HepG2 (cell line): ENCODE data around the gene FBXO5.

Experiments used
- GLI4 ChIP-seq: sonication (generic); formaldehyde crosslinking; IDR thresholded peaks from 2 replicates; pipeline ENCODE4 v1.5.1; 2020; ENCODE audit warnings: missing genetic modification reagents, mild to moderate bottlenecking, moderate library complexity, borderline replicate concordance
- MTA1 ChIP-seq: sonication (generic); formaldehyde crosslinking; IDR thresholded peaks from 2 replicates; pipeline ENCODE4 v1.4.0; 2020; ENCODE audit warnings: missing genetic modification reagents, mild to moderate bottlenecking, borderline replicate concordance
- SP4 ChIP-seq: sonication (generic); formaldehyde crosslinking; IDR thresholded peaks from 2 replicates; pipeline ENCODE4 v1.8.1; 2023; ENCODE audit warnings: mild to moderate bottlenecking, missing genetic modification reagents
- ZNF207 ChIP-seq: fragments of 450-650 bp; IDR thresholded peaks from 2 replicates; pipeline ENCODE4 v1.6.1; 2016; ENCODE audit warnings: antibody characterized with exemption, borderline replicate concordance
- ZZZ3 ChIP-seq: sonication (generic); formaldehyde crosslinking; IDR thresholded peaks from 2 replicates; pipeline ENCODE4 v1.4.0; 2020; ENCODE audit warnings: missing genetic modification reagents, mild to moderate bottlenecking, borderline replicate concordance
- TF ChIP-seq, protein P1 (sequence below): sonication (generic); formaldehyde crosslinking; IDR thresholded peaks from 2 replicates; pipeline ENCODE4 v1.5.0; 2020; ENCODE audit warnings: missing genetic modification reagents, mild to moderate bottlenecking, borderline replicate concordance
- TF ChIP-seq, protein P2 (sequence below), 2 experiments: IDR thresholded peaks; 2 replicates each; pipeline ENCODE4 v1.6.1; 2011 to 2012; ENCODE audit warnings: low read length in 2 of 2, borderline replicate concordance in 1 of 2, low read depth in 1 of 2, mild to moderate bottlenecking in 1 of 2, moderate library complexity in 1 of 2
- TF ChIP-seq, protein P3 (sequence below): sonication (generic); formaldehyde crosslinking; IDR thresholded peaks from 2 replicates; pipeline ENCODE4 v1.4.0; 2020; ENCODE audit warnings: missing genetic modification reagents
- TF ChIP-seq, protein P4 (sequence below): sonication (generic); formaldehyde crosslinking; IDR thresholded peaks from 2 replicates; pipeline ENCODE4 v1.5.0; 2020; ENCODE audit warnings: mild to moderate bottlenecking, missing genetic modification reagents, moderate library complexity

DNA sequence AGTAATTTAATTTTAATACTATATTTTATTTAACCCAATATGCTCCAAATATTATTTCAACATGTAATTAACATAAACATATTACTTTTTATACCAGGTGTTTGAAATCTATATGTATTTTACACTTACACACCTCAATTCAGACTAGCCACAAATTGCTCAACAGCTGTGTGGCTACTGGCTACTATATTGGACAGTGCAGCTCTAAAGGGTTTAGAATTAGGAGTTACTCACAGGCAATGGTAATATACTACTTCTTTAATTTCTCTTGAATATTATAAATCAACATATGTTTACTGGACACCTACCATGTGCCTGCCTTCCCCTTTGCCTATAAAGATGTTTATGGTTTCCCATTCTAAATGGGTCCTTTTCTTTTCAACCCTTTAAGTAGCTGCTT, 17.4 kb upstream of the FBXO5 start:
- TF ChIP-seq ZZZ3 (CRISPR knock-in tag), result no peak
- no peak for TF ChIP-seq GLI4 (CRISPR knock-in tag)
- TF ChIP-seq, protein P1, sequence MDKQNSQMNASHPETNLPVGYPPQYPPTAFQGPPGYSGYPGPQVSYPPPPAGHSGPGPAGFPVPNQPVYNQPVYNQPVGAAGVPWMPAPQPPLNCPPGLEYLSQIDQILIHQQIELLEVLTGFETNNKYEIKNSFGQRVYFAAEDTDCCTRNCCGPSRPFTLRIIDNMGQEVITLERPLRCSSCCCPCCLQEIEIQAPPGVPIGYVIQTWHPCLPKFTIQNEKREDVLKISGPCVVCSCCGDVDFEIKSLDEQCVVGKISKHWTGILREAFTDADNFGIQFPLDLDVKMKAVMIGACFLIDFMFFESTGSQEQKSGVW (CRISPR knock-in tag), result no peak
- TF ChIP-seq, protein P2, sequence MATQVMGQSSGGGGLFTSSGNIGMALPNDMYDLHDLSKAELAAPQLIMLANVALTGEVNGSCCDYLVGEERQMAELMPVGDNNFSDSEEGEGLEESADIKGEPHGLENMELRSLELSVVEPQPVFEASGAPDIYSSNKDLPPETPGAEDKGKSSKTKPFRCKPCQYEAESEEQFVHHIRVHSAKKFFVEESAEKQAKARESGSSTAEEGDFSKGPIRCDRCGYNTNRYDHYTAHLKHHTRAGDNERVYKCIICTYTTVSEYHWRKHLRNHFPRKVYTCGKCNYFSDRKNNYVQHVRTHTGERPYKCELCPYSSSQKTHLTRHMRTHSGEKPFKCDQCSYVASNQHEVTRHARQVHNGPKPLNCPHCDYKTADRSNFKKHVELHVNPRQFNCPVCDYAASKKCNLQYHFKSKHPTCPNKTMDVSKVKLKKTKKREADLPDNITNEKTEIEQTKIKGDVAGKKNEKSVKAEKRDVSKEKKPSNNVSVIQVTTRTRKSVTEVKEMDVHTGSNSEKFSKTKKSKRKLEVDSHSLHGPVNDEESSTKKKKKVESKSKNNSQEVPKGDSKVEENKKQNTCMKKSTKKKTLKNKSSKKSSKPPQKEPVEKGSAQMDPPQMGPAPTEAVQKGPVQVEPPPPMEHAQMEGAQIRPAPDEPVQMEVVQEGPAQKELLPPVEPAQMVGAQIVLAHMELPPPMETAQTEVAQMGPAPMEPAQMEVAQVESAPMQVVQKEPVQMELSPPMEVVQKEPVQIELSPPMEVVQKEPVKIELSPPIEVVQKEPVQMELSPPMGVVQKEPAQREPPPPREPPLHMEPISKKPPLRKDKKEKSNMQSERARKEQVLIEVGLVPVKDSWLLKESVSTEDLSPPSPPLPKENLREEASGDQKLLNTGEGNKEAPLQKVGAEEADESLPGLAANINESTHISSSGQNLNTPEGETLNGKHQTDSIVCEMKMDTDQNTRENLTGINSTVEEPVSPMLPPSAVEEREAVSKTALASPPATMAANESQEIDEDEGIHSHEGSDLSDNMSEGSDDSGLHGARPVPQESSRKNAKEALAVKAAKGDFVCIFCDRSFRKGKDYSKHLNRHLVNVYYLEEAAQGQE (IDR thresholded peaks at IDR 0.05; ENCODE audit: borderline replicate concordance in 1 of 2, low read depth in 1 of 2, low read length in 2 of 2), result no peak
- TF ChIP-seq SP4 (CRISPR knock-in tag), result no peak
- TF ChIP-seq ZNF207, result no peak
- TF ChIP-seq, protein P3, sequence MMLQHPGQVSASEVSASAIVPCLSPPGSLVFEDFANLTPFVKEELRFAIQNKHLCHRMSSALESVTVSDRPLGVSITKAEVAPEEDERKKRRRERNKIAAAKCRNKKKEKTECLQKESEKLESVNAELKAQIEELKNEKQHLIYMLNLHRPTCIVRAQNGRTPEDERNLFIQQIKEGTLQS (CRISPR knock-in tag), result no peak
- TF ChIP-seq MTA1 (CRISPR knock-in tag), result no peak
- TF ChIP-seq, protein P4, sequence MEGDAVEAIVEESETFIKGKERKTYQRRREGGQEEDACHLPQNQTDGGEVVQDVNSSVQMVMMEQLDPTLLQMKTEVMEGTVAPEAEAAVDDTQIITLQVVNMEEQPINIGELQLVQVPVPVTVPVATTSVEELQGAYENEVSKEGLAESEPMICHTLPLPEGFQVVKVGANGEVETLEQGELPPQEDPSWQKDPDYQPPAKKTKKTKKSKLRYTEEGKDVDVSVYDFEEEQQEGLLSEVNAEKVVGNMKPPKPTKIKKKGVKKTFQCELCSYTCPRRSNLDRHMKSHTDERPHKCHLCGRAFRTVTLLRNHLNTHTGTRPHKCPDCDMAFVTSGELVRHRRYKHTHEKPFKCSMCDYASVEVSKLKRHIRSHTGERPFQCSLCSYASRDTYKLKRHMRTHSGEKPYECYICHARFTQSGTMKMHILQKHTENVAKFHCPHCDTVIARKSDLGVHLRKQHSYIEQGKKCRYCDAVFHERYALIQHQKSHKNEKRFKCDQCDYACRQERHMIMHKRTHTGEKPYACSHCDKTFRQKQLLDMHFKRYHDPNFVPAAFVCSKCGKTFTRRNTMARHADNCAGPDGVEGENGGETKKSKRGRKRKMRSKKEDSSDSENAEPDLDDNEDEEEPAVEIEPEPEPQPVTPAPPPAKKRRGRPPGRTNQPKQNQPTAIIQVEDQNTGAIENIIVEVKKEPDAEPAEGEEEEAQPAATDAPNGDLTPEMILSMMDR (CRISPR knock-in tag), result no peak
